ENCODE data around the gene PTRH1.
A peak's percentile ranks its signal among the peaks of the same experiment; 100 is the strongest.

PTRH1 gene

GRCh38 chr9:127693143-127693542, 22.3 kb downstream of the PTRH1 start:
- DNase-seq, result no peak

GRCh38 chr9:127692071-127692470, 23.4 kb downstream of the PTRH1 start:
- DNase-seq, result no peak

GRCh38 chr9:127690735-127691134, 24.7 kb downstream of the PTRH1 start:
- no peak for DNase-seq

GRCh38 chr9:127689329-127690000, 26.0 kb downstream of the PTRH1 start:
- no peak for DNase-seq

- no peak for DNase-seq
These were observed 28.7 kb downstream of the PTRH1 start for GRCh38 chr9:127686461-127687393.

GRCh38 chr9:127684576-127684975, 30.9 kb downstream of the PTRH1 start:
- DNase-seq, result peak; percentile 46

GRCh38 chr9:127683723-127684122, 31.7 kb downstream of the PTRH1 start:
- peak; percentile 27 for DNase-seq

GRCh38 chr9:127682351-127683136, 32.9 kb downstream of the PTRH1 start:
- no peak for DNase-seq

- no peak for DNase-seq
These were observed 34.6 kb downstream of the PTRH1 start for GRCh38 chr9:127680846-127681245.

GRCh38 chr9:127680226-127680625, 35.2 kb downstream of the PTRH1 start:
- no peak for DNase-seq

- DNase-seq, result no peak
These were observed 36.0 kb downstream of the PTRH1 start for GRCh38 chr9:127679506-127679905.

GRCh38 chr9:127676638-127677037, 38.8 kb downstream of the PTRH1 start:
- no peak for DNase-seq

GRCh38 chr9:127673234-127673633, 42.2 kb downstream of the PTRH1 start:
- no peak for DNase-seq

GRCh38 chr9:127667906-127668305, 47.6 kb downstream of the PTRH1 start:
- no peak for DNase-seq

- no peak for DNase-seq
These were observed 48.2 kb downstream of the PTRH1 start for GRCh38 chr9:127667127-127667844.

- no peak for DNase-seq
These were observed 50.6 kb downstream of the PTRH1 start for GRCh38 chr9:127664678-127665507.

- DNase-seq, result no peak
These were observed 51.2 kb downstream of the PTRH1 start for GRCh38 chr9:127664324-127664677.

All from amniotic stem cell (primary cell).